PFSK-1 (cell line): ENCODE measurements around the gene PNPLA8.

ENCODE experiments used
- FOXP2 ChIP-seq: optimal IDR thresholded peaks from 2 replicates; pipeline ENCODE3; 2011; ENCODE audit warnings: borderline replicate concordance, control low read depth, inconsistent platforms; ENCODE audit not compliant: insufficient read depth; ENCODE audit errors: extremely low read length, extremely low read depth
- POLR2AphosphoS5 ChIP-seq: IDR thresholded peaks from 2 replicates; pipeline ENCODE4 v1.6.1; 2012; ENCODE audit warnings: low read depth, mild to moderate bottlenecking, control low read depth, low read length, moderate library complexity
- REST ChIP-seq, 2 experiments: IDR thresholded peaks; 2 replicates each; pipeline versions ENCODE4 v1.6.1 to v1.8.0; 2011 to 2012; ENCODE audit warnings: low read depth in 2 of 2, low read length in 2 of 2, control low read depth in 1 of 2, inconsistent platforms in 1 of 2, mild to moderate bottlenecking in 1 of 2, moderate library complexity in 1 of 2; ENCODE audit not compliant: insufficient read depth in 1 of 2
- SIN3A ChIP-seq: IDR thresholded peaks from 2 replicates; pipeline ENCODE4 v1.6.1; 2012; ENCODE audit warnings: mild to moderate bottlenecking, low read length, moderate library complexity, borderline replicate concordance; ENCODE audit not compliant: insufficient read depth
- TAF1 ChIP-seq: IDR thresholded peaks from 2 replicates; pipeline ENCODE4 v1.6.1; 2012; ENCODE audit warnings: low read length, control low read depth, borderline replicate concordance; ENCODE audit not compliant: insufficient read depth

PNPLA8 gene

GRCh38 chr7:108459922-108460551, 65.9 kb downstream of the PNPLA8 start:
- no peak for TF ChIP-seq REST (IDR thresholded peaks at IDR 0.05; ENCODE audit: insufficient read depth in 1 of 2, low read depth in 2 of 2, low read length in 2 of 2)
- TF ChIP-seq POLR2AphosphoS5, result no peak
- TF ChIP-seq SIN3A, result no peak
- no peak for TF ChIP-seq TAF1
- no peak for TF ChIP-seq FOXP2

- TF ChIP-seq FOXP2, result no peak
- no peak for TF ChIP-seq POLR2AphosphoS5
These were observed 68.1 kb downstream of the PNPLA8 start for GRCh38 chr7:108457871-108458270.

GRCh38 chr7:108456845-108457540, 68.9 kb downstream of the PNPLA8 start:
- no peak for TF ChIP-seq POLR2AphosphoS5
- no peak for TF ChIP-seq TAF1
- no peak for TF ChIP-seq REST (IDR thresholded peaks at IDR 0.05; ENCODE audit: insufficient read depth in 1 of 2, low read depth in 2 of 2, low read length in 2 of 2)
- no peak for TF ChIP-seq SIN3A
- TF ChIP-seq FOXP2, result no peak

- TF ChIP-seq POLR2AphosphoS5 (no peak), TAF1 (no peak), FOXP2 (no peak), REST (IDR thresholded peaks at IDR 0.05; ENCODE audit: insufficient read depth in 1 of 2, low read depth in 2 of 2, low read length in 2 of 2) (no peak), SIN3A (no peak)
These were observed 69.8 kb downstream of the PNPLA8 start, which contains the start of gene NRCAM for GRCh38 chr7:108455998-108456677. NRCAM (minus strand) TSS chr7:108456436; CDS start chr7:108240064, 216,372 bp downstream.

GRCh38 chr7:108455551-108455997, 70.4 kb downstream of the PNPLA8 start:
- no peak for TF ChIP-seq SIN3A
- no peak for TF ChIP-seq REST (IDR thresholded peaks at IDR 0.05; ENCODE audit: insufficient read depth in 1 of 2, low read depth in 2 of 2, low read length in 2 of 2)
- no peak for TF ChIP-seq FOXP2
- no peak for TF ChIP-seq TAF1
- no peak for TF ChIP-seq POLR2AphosphoS5
